ENCODE results near the gene SFT2D3.

SFT2D3 gene

GRCh38 chr2:127673291-127674069 is 27.8 kb upstream of the SFT2D3 start:
- Mint-ChIP-seq H3K36me3 (ENCODE audit: low read depth) (no peaks in the 10 kb centered on the region), H3K9me3 (no peaks in the 10 kb centered on the region), H3K4me3 (peak overlapping the region; percentile 49), H3K27ac (no peak overlapping the region), H3K27me3 (ENCODE audit: low read depth, poor library complexity) (peaks cover 94% of the 10 kb centered on the region), H3K4me1 (peaks cover 13% of the 10 kb centered on the region)
- DNase-seq = no peak
- TF ChIP-seq CTCF (IDR thresholded peaks at IDR 0.05) = no peak

GRCh38 chr2:127674241-127675209 is 26.8 kb upstream of the SFT2D3 start:
- H3K9me3 Mint-ChIP-seq = no peaks in the 10 kb centered on the region
- no peak for TF ChIP-seq CTCF (IDR thresholded peaks at IDR 0.05)
- peak overlapping the region; percentile 83 for H3K4me3 Mint-ChIP-seq
- no peak overlapping the region for H3K27ac Mint-ChIP-seq
- DNase-seq = peak; percentile 62
- H3K27me3 Mint-ChIP-seq (ENCODE audit: low read depth, poor library complexity) = peaks cover 87% of the 10 kb centered on the region
- no peaks in the 10 kb centered on the region for H3K36me3 Mint-ChIP-seq (ENCODE audit: low read depth)
- H3K4me1 Mint-ChIP-seq = peaks cover 13% of the 10 kb centered on the region

GRCh38 chr2:127675331-127676261 is 25.7 kb upstream of the SFT2D3 start, which contains the start of gene LIMS2:
Gene LIMS2 (minus strand): TSS chr2:127675530. CDS start chr2:127675024, 506 bp downstream.
- H3K9me3 Mint-ChIP-seq = no peaks in the 10 kb centered on the region
- DNase-seq = peak; percentile 60
- H3K27ac Mint-ChIP-seq = no peak within 1 kb of the TSS
- TF ChIP-seq CTCF (IDR thresholded peaks at IDR 0.05) = no peak
- no peaks in the 10 kb centered on the region for H3K36me3 Mint-ChIP-seq (ENCODE audit: low read depth)
- H3K4me1 Mint-ChIP-seq = peaks cover 13% of the 10 kb centered on the region
- H3K4me3 Mint-ChIP-seq = peak within 1 kb of the TSS; percentile 83
- H3K27me3 Mint-ChIP-seq (ENCODE audit: low read depth, poor library complexity) = peaks cover 83% of the 10 kb centered on the region

- Mint-ChIP-seq H3K4me3 (no peak overlapping the region), H3K9me3 (no peaks in the 10 kb centered on the region), H3K27ac (no peak overlapping the region), H3K36me3 (ENCODE audit: low read depth) (no peaks in the 10 kb centered on the region), H3K27me3 (ENCODE audit: low read depth, poor library complexity) (peaks cover 74% of the 10 kb centered on the region), H3K4me1 (peaks cover 13% of the 10 kb centered on the region)
- DNase-seq = no peak
- no peak for TF ChIP-seq CTCF (IDR thresholded peaks at IDR 0.05)
Measured at GRCh38 chr2:127676906-127677305, 24.4 kb upstream of the SFT2D3 start.

GRCh38 chr2:127678531-127678930 is 22.8 kb upstream of the SFT2D3 start:
- no peak overlapping the region for H3K27ac Mint-ChIP-seq
- no peaks in the 10 kb centered on the region for H3K9me3 Mint-ChIP-seq
- no peak for DNase-seq
- TF ChIP-seq CTCF (IDR thresholded peaks at IDR 0.05) = no peak
- H3K4me3 Mint-ChIP-seq = no peak overlapping the region
- H3K27me3 Mint-ChIP-seq (ENCODE audit: low read depth, poor library complexity) = peaks cover 57% of the 10 kb centered on the region
- H3K36me3 Mint-ChIP-seq (ENCODE audit: low read depth) = no peaks in the 10 kb centered on the region
- H3K4me1 Mint-ChIP-seq = peaks cover 13% of the 10 kb centered on the region

Data from nephron progenitor cell (in vitro differentiated cells).